ENCODE measurements around the gene DNAAF9.

DNA sequence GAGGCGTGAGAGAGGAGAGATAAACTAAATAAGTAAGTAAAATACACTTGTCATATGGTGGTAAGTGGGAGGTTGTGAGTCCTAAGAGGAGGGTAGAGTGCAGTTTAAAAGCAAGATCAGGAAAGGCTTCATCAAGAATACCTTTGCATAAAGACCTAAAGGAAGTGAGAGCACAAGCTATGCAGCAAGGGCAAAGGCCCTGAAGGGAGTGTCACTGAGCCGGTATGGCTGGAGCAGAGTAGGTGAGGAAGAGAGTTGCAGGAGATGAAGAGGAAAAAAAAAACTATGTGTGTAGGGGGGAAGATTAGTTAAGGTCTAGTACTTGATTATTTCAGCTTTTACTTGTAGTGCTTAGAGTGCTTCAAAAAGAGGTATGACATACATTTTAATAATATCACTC lies 11.0 kb downstream of the DNAAF9 start:
- TF ChIP-seq CTCF (IDR thresholded peaks at IDR 0.05; ENCODE audit: insufficient read depth, low read length, poor library complexity, severe bottlenecking) (no peak), EZH2phosphoT487 (conservative IDR thresholded peaks at IDR 0.05; ENCODE audit: low read length) (no peak)
